GM19467 (cell line): ENCODE data around the gene PCSK6.
"Not testable (repeated sequence)": the region's sequence is repeated elsewhere in the genome, so short reads cannot be mapped to it uniquely, and the experiment has no call there.

ENCODE experiments used
- ATAC-seq: cut with Tn5 transposase; IDR thresholded peaks from one replicate; pipeline ENCODE4 v1.9.1; 2021; ENCODE audit warnings: mild to moderate bottlenecking, moderate library complexity; ENCODE audit not compliant: unreplicated experiment

PCSK6 gene

GRCh38 chr15:101361418-101361817 lies 128.1 kb downstream of the PCSK6 start:
- ATAC-seq = no peak

- ATAC-seq = no peak
Measured at GRCh38 chr15:101359365-101359947, 130.1 kb downstream of the PCSK6 start.

- no peak for ATAC-seq
Measured at GRCh38 chr15:101358895-101359294, 130.6 kb downstream of the PCSK6 start.

GRCh38 chr15:101357885-101358284 lies 131.6 kb downstream of the PCSK6 start:
- no peak for ATAC-seq

GRCh38 chr15:101357333-101357732 lies 132.2 kb downstream of the PCSK6 start:
- ATAC-seq = no peak

- not testable (repeated sequence) for ATAC-seq
Measured at GRCh38 chr15:101356512-101357172, 132.9 kb downstream of the PCSK6 start.

GRCh38 chr15:101355678-101356464 lies 133.6 kb downstream of the PCSK6 start:
- no peak for ATAC-seq

GRCh38 chr15:101354891-101355623 lies 134.4 kb downstream of the PCSK6 start:
- ATAC-seq = no peak

- ATAC-seq = no peak
Measured at GRCh38 chr15:101353240-101353639, 136.3 kb downstream of the PCSK6 start.

- no peak for ATAC-seq
Measured at GRCh38 chr15:101351736-101352135, 137.8 kb downstream of the PCSK6 start.

GRCh38 chr15:101349047-101349951 lies 140.2 kb downstream of the PCSK6 start:
- ATAC-seq = no peak

- ATAC-seq = no peak
Measured at GRCh38 chr15:101348643-101349042, 140.9 kb downstream of the PCSK6 start.

- ATAC-seq = no peak
Measured at GRCh38 chr15:101348015-101348414, 141.5 kb downstream of the PCSK6 start.

- no peak for ATAC-seq
Measured at GRCh38 chr15:101347454-101347853, 142.1 kb downstream of the PCSK6 start.

- ATAC-seq = no peak
Measured at GRCh38 chr15:101346928-101347327, 142.6 kb downstream of the PCSK6 start.

- ATAC-seq = no peak
Measured at GRCh38 chr15:101342056-101342455, 147.5 kb downstream of the PCSK6 start.

- no peak for ATAC-seq
Measured at GRCh38 chr15:101338502-101339057, 150.9 kb downstream of the PCSK6 start.

GRCh38 chr15:101337976-101338375 lies 151.5 kb downstream of the PCSK6 start:
- ATAC-seq = no peak

- ATAC-seq = not testable (repeated sequence)
Measured at GRCh38 chr15:101333907-101334789, 155.4 kb downstream of the PCSK6 start.
